Neural progenitor cell (in vitro differentiated cells): Measurements from ENCODE around the gene GLYATL1.

Experiments used
- CTCF ChIP-seq: fragments of 200-600 bp; sonication (generic); IDR thresholded peaks from 2 replicates; pipeline ENCODE4 v1.5.1; 2017; ENCODE audit warnings: antibody characterized with exemption, mild to moderate bottlenecking
- EZH2 ChIP-seq: fragments of 200-600 bp; sonication (generic); IDR thresholded peaks from 2 replicates; pipeline ENCODE4 v1.6.1; 2017; ENCODE audit warnings: antibody characterized with exemption, mild to moderate bottlenecking, moderate library complexity

GRCh38 chr11:58938398-58938797 is 890 bp upstream of the GLYATL1 start:
- TF ChIP-seq CTCF (no peak), EZH2 (no peak)
